ENCODE results near the gene ISG15. TPM values are rescaled to one million over a fixed set of nuclear protein-coding genes. Genes with fewer than 3 reads are reported as not detected.
A peak's percentile ranks its signal among the peaks of the same experiment; 100 is the strongest.

ISG15 gene
- total and polyA plus RNA-seq, 2 of the 13 experiments (the other 11 are each of a cell fraction or from before 2014, with no cell fraction given) = 42.1 to 54.9 TPM

DNA sequence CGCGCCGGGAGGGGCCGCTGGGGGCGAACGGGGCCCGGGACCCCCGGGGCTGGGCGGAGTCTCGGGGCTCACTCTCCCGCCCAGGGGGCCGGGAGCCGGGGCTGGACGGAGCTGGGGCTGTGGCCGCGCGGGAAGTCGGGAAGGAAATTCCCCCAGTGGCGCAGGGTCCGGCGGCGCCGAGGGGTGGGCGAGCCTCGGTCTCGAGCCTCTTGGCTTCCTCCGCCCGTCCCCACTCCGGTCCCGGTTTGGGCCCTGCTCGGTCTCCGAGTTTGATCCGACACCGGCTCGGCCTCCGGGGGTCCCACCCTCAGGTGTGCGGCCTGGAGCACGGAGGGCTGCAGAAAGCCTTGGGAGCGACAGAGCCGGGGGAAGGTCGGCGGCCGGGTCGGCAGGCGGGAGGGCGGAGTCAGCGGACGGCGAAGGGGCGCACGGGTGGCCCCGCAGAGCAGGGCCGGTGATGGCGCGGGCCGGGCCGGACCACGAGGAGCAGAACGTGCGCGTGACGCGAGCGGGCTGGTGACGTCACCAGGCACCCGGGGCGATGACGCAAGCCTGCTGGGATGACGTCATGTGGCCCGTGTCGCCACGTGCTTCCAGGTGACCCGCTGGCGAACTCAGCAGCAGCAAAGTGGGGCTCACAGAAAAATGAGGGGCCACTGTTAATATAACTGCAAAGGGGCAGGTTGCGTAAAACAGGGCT, 12.8 kb upstream of the ISG15 start (continued):
- TF ChIP-seq ZKSCAN1 (IDR thresholded peaks at IDR 0.05; ENCODE audit: low read length) (no peak), ZNF512B (CRISPR knock-in tag; IDR thresholded peaks at IDR 0.05; ENCODE audit: borderline replicate concordance) (no peak), ZSCAN21 (CRISPR knock-in tag; IDR thresholded peaks at IDR 0.05; ENCODE audit: borderline replicate concordance) (peak; percentile 84), ZNF766 (CRISPR knock-in tag; IDR thresholded peaks at IDR 0.05; ENCODE audit: borderline replicate concordance) (peak; percentile 15; the same call in 1 of the 2 replicates), NR2F6 (IDR thresholded peaks at IDR 0.05) (no peak), NR2F6 (CRISPR knock-in tag; IDR thresholded peaks at IDR 0.05) (peak; percentile 49; the same call in 1 of the 2 replicates), MTERF4 (CRISPR knock-in tag; IDR thresholded peaks at IDR 0.05) (no peak), ZSCAN29 (CRISPR knock-in tag; conservative IDR thresholded peaks at IDR 0.05) (no peak; the same call in none of the 2 replicates), KLF13 (CRISPR knock-in tag; IDR thresholded peaks at IDR 0.05) (peak; percentile 32; the same call in 1 of the 2 replicates), SIN3A (IDR thresholded peaks at IDR 0.05; ENCODE audit: borderline replicate concordance, low read depth, low read length) (no peak), FOXK1 (CRISPR knock-in tag; IDR thresholded peaks at IDR 0.05; ENCODE audit: borderline replicate concordance, low read depth) (peak; percentile 49; the same call in 1 of the 2 replicates), ZNF235 (CRISPR knock-in tag; IDR thresholded peaks at IDR 0.05; ENCODE audit: borderline replicate concordance) (no peak), ZNF33B (CRISPR knock-in tag; IDR thresholded peaks at IDR 0.05) (no peak), SNAPC2 (CRISPR knock-in tag; IDR thresholded peaks at IDR 0.05) (peak; percentile 33; the same call in 1 of the 2 replicates)
- TF ChIP-seq, protein P1, sequence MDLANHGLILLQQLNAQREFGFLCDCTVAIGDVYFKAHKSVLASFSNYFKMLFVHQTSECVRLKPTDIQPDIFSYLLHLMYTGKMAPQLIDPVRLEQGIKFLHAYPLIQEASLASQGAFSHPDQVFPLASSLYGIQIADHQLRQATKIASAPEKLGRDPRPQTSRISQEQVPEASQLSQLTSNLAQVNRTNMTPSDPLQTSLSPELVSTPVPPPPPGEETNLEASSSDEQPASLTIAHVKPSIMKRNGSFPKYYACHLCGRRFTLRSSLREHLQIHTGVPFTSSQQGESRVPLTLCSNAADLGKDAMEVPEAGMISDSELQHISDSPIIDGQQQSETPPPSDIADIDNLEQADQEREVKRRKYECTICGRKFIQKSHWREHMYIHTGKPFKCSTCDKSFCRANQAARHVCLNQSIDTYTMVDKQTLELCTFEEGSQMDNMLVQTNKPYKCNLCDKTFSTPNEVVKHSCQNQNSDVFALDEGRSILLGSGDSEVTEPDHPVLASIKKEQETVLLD (CRISPR knock-in tag; IDR thresholded peaks at IDR 0.05; ENCODE audit: low read depth) = no peak; the same call in 1 of the 2 replicates
- TF ChIP-seq, protein P2, sequence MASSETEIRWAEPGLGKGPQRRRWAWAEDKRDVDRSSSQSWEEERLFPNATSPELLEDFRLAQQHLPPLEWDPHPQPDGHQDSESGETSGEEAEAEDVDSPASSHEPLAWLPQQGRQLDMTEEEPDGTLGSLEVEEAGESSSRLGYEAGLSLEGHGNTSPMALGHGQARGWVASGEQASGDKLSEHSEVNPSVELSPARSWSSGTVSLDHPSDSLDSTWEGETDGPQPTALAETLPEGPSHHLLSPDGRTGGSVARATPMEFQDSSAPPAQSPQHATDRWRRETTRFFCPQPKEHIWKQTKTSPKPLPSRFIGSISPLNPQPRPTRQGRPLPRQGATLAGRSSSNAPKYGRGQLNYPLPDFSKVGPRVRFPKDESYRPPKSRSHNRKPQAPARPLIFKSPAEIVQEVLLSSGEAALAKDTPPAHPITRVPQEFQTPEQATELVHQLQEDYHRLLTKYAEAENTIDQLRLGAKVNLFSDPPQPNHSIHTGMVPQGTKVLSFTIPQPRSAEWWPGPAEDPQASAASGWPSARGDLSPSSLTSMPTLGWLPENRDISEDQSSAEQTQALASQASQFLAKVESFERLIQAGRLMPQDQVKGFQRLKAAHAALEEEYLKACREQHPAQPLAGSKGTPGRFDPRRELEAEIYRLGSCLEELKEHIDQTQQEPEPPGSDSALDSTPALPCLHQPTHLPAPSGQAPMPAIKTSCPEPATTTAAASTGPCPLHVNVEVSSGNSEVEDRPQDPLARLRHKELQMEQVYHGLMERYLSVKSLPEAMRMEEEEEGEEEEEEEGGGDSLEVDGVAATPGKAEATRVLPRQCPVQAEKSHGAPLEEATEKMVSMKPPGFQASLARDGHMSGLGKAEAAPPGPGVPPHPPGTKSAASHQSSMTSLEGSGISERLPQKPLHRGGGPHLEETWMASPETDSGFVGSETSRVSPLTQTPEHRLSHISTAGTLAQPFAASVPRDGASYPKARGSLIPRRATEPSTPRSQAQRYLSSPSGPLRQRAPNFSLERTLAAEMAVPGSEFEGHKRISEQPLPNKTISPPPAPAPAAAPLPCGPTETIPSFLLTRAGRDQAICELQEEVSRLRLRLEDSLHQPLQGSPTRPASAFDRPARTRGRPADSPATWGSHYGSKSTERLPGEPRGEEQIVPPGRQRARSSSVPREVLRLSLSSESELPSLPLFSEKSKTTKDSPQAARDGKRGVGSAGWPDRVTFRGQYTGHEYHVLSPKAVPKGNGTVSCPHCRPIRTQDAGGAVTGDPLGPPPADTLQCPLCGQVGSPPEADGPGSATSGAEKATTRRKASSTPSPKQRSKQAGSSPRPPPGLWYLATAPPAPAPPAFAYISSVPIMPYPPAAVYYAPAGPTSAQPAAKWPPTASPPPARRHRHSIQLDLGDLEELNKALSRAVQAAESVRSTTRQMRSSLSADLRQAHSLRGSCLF (CRISPR knock-in tag; IDR thresholded peaks at IDR 0.05; ENCODE audit: borderline replicate concordance) = 0 out of 2 replicates have a peak, but pooled peaks have one; percentile 53
- TF ChIP-seq, protein P3, sequence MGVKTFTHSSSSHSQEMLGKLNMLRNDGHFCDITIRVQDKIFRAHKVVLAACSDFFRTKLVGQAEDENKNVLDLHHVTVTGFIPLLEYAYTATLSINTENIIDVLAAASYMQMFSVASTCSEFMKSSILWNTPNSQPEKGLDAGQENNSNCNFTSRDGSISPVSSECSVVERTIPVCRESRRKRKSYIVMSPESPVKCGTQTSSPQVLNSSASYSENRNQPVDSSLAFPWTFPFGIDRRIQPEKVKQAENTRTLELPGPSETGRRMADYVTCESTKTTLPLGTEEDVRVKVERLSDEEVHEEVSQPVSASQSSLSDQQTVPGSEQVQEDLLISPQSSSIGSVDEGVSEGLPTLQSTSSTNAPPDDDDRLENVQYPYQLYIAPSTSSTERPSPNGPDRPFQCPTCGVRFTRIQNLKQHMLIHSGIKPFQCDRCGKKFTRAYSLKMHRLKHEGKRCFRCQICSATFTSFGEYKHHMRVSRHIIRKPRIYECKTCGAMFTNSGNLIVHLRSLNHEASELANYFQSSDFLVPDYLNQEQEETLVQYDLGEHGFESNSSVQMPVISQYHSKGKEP (CRISPR knock-in tag; IDR thresholded peaks at IDR 0.05) = no peak

Measured in HepG2 (cell line).